Thyroid gland (tissue), 4 donors: Measurements from ENCODE around the gene VPS18.

Source experiments
- POLR2A ChIP-seq, 2 donors: fragments of 450-650 bp; IDR thresholded peaks; one replicate each; pipeline ENCODE4 v1.6.1; 2017; ENCODE audit warnings: antibody characterized with exemption in 2 of 2, mild to moderate bottlenecking in 2 of 2, moderate library complexity in 1 of 2
- TF ChIP-seq, protein P1 (sequence below), 6 experiments: fragments of 200-600 bp in 3 of 6; fragments of 450-650 bp in 3 of 6; sonication (generic) in 3 of 6; IDR thresholded peaks; one replicate each; pipeline ENCODE4 v1.5.1; 2016 to 2019; ENCODE audit warnings: antibody characterized with exemption in 6 of 6, mild to moderate bottlenecking in 2 of 6, inconsistent platforms in 1 of 6, moderate library complexity in 1 of 6

DNA sequence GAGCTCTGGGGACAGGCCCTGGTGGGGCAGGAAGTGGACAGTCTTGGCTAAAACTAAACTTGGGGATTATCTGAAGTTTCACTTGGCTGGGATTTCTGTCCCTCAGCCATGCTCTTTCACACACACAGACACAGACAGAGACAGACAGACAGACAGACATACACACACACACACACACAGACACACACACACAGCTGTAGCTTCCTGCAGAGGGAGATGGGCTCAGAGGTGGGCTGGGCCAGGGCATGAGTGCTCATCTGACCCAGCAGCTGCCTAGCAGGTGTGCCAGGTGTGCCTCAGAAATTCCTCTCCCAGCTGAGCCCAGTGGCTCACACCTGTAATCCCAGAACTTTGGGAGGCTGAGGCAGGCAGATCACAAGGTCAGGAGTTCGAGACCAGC, 23.5 kb upstream of the VPS18 start:
- TF ChIP-seq, protein P1, sequence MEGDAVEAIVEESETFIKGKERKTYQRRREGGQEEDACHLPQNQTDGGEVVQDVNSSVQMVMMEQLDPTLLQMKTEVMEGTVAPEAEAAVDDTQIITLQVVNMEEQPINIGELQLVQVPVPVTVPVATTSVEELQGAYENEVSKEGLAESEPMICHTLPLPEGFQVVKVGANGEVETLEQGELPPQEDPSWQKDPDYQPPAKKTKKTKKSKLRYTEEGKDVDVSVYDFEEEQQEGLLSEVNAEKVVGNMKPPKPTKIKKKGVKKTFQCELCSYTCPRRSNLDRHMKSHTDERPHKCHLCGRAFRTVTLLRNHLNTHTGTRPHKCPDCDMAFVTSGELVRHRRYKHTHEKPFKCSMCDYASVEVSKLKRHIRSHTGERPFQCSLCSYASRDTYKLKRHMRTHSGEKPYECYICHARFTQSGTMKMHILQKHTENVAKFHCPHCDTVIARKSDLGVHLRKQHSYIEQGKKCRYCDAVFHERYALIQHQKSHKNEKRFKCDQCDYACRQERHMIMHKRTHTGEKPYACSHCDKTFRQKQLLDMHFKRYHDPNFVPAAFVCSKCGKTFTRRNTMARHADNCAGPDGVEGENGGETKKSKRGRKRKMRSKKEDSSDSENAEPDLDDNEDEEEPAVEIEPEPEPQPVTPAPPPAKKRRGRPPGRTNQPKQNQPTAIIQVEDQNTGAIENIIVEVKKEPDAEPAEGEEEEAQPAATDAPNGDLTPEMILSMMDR (IDR thresholded peaks at IDR 0.05) = no peak
- no peak for TF ChIP-seq POLR2A (IDR thresholded peaks at IDR 0.05)
